ENCODE results near the gene PNMA8C. TPM values are rescaled to one million over a fixed set of nuclear protein-coding genes. Genes with fewer than 3 reads are reported as not detected.
"Not testable (repeated sequence)": the region's sequence is repeated elsewhere in the genome, so short reads cannot be mapped to it uniquely, and the experiment has no call there.

PNMA8C gene
- polyA plus RNA-seq, 1 donor (not counting 4 experiments of a cell fraction or from before 2014, with no cell fraction given), result not detected

DNA sequence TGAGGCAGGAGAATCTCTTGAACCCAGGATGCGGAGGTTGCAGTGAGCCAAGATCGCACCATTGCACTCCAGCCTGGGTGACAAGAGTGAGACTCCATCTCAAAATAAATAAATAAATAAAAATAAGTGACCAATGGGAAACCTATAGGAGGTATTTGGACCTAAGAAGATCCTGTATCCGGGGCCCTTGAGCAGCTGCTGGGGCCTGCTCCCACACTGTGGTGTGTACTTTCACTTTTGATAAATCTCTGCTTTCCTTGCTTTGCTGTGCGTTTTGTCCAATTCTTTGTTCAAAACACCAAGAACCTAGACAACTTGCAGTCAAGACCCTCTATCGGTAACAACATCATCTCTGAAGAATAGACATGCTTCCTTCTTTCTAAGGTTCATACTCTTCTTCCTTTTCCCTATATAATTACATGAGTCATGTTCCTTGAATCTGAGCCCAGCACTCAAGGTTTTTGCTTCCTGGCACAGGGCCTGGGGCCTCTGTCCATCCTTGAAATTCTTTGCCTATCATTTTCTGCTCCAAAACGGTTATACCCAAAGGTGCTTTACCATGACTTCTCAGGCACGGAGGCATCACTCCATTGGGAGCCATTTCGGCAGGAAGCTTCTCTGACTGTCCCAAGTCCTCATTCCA lies 14.2 kb upstream of the PNMA8C start:
- Histone ChIP-seq H4K20me1 (ENCODE audit: control insufficient read depth, extremely low read depth, insufficient read depth, low read length) (no peaks in the 10 kb centered on the region), H3K9me3 (ENCODE audit: control insufficient read depth, low read depth, low read length) (no peaks in the 10 kb centered on the region), H3K79me2 (ENCODE audit: control insufficient read depth, insufficient read depth, low read length) (no peaks in the 10 kb centered on the region), H3K27ac (ENCODE audit: control insufficient read depth, insufficient read depth, low read length) (no peak overlapping the region), H3K9me1 (ENCODE audit: control insufficient read depth, extremely low read depth, insufficient read depth, low read length) (no peaks in the 10 kb centered on the region), H3K4me3 (ENCODE audit: control insufficient read depth in 2 of 3, extremely low read depth in 1 of 3, insufficient read depth in 2 of 3, low read depth in 1 of 3, low read length in 3 of 3) (no peak overlapping the region), H3K36me3 (ENCODE audit: control insufficient read depth in 2 of 2, extremely low read depth in 1 of 2, insufficient read depth in 2 of 2, low read length in 2 of 2) (no peaks in the 10 kb centered on the region), H3K4me1 (ENCODE audit: control insufficient read depth, extremely low read depth, insufficient read depth, low read length) (peaks cover 10% of the 10 kb centered on the region), H3K4me2 (ENCODE audit: control insufficient read depth, extremely low read depth, insufficient read depth, low read depth, low read length) (peak overlapping the region; percentile 78), H2AFZ (ENCODE audit: control insufficient read depth, low read length) (no peak overlapping the region), H3K9ac (ENCODE audit: control insufficient read depth, extremely low read depth, insufficient read depth, low read length) (no peak overlapping the region), H3K27me3 (ENCODE audit: control insufficient read depth, extremely low read depth, insufficient read depth, low read length) (no peaks in the 10 kb centered on the region)
- dilution Hi-C loops (cut with MboI; ENCODE audit: extremely low pct_ligation_motif_present, low sequenced_read_pairs), result no loop called here
- DNase-seq (ENCODE audit: low read depth, low spot score) (no peak), FAIRE-seq (peak; percentile 93)
- TF ChIP-seq, protein P1, sequence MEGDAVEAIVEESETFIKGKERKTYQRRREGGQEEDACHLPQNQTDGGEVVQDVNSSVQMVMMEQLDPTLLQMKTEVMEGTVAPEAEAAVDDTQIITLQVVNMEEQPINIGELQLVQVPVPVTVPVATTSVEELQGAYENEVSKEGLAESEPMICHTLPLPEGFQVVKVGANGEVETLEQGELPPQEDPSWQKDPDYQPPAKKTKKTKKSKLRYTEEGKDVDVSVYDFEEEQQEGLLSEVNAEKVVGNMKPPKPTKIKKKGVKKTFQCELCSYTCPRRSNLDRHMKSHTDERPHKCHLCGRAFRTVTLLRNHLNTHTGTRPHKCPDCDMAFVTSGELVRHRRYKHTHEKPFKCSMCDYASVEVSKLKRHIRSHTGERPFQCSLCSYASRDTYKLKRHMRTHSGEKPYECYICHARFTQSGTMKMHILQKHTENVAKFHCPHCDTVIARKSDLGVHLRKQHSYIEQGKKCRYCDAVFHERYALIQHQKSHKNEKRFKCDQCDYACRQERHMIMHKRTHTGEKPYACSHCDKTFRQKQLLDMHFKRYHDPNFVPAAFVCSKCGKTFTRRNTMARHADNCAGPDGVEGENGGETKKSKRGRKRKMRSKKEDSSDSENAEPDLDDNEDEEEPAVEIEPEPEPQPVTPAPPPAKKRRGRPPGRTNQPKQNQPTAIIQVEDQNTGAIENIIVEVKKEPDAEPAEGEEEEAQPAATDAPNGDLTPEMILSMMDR (optimal IDR thresholded peaks at IDR 0.05 in 1 of 3, IDR thresholded peaks at IDR 0.05 in 1 of 3, conservative IDR thresholded peaks at IDR 0.05 in 1 of 3; ENCODE audit: extremely low read depth in 1 of 3, insufficient read depth in 2 of 3, low read length in 3 of 3), result no peak
- no peak for TF ChIP-seq EZH2 (IDR thresholded peaks at IDR 0.05; ENCODE audit: low read length)

DNA sequence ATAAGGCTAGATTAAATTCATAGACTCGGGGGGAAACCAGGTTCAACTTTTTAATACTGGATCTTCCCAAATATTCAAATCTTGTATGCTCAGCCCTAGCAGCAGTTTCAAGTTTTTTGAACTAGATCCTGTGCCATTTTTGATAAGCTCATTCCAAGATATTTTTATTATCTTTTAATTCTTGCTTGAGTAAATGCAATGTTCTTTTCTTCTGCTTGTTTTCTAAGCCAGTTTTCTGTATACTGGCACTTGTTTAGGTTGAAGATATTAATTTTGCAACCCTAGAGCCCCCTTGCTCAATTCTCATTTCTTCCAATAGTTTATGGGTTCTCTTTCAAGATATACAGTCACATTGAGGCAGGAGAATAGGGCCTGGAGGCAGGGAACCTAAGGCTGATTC lies 13.1 kb upstream of the PNMA8C start:
- dilution Hi-C loops (cut with MboI; ENCODE audit: extremely low pct_ligation_motif_present, low sequenced_read_pairs), result no loop called here
- no peak overlapping the region for H3K27ac ChIP-seq (ENCODE audit: control insufficient read depth, insufficient read depth, low read length)
- no peaks in the 10 kb centered on the region for H3K27me3 ChIP-seq (ENCODE audit: control insufficient read depth, extremely low read depth, insufficient read depth, low read length)

DNA sequence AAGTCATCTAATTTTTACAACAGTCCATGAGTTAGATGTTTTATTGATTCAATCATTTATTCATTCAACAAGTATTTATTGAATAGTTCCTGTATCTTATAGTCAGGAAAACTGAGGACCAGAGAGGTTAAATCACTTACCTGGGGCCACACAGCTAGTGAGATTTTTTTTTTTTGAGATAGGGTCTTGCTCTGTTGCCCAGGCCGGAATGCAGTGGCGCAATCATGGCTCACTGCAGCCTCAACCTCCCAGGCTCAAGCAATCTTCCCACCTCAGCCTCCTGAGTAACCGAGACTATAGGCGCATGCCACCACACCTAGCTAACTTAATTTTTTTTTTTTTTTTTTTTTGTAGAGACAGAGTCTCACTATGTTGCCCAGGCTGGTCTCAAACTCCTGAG lies 7.0 kb upstream of the PNMA8C start:
- H3K36me3 ChIP-seq (ENCODE audit: control insufficient read depth in 2 of 2, extremely low read depth in 1 of 2, insufficient read depth in 2 of 2, low read length in 2 of 2); H3K9me1 ChIP-seq (ENCODE audit: control insufficient read depth, extremely low read depth, insufficient read depth, low read length); DNase-seq (ENCODE audit: low read depth, low spot score); H4K20me1 ChIP-seq (ENCODE audit: control insufficient read depth, extremely low read depth, insufficient read depth, low read length); dilution Hi-C loops (cut with MboI; ENCODE audit: extremely low pct_ligation_motif_present, low sequenced_read_pairs); H3K79me2 ChIP-seq (ENCODE audit: control insufficient read depth, insufficient read depth, low read length); H3K27me3 ChIP-seq (ENCODE audit: control insufficient read depth, extremely low read depth, insufficient read depth, low read length); H3K4me1 ChIP-seq (ENCODE audit: control insufficient read depth, extremely low read depth, insufficient read depth, low read length); H3K27ac ChIP-seq (ENCODE audit: control insufficient read depth, insufficient read depth, low read length); H3K4me3 ChIP-seq (ENCODE audit: control insufficient read depth in 2 of 3, extremely low read depth in 1 of 3, insufficient read depth in 2 of 3, low read depth in 1 of 3, low read length in 3 of 3); H2AFZ ChIP-seq (ENCODE audit: control insufficient read depth, low read length); H3K4me2 ChIP-seq (ENCODE audit: control insufficient read depth, extremely low read depth, insufficient read depth, low read depth, low read length); H3K9ac ChIP-seq (ENCODE audit: control insufficient read depth, extremely low read depth, insufficient read depth, low read length); H3K9me3 ChIP-seq (ENCODE audit: control insufficient read depth, low read depth, low read length); FAIRE-seq: not testable (repeated sequence)

More for the DNA sequence above, 13.1 kb upstream of the PNMA8C start:
- H4K20me1 ChIP-seq (ENCODE audit: control insufficient read depth, extremely low read depth, insufficient read depth, low read length), result no peaks in the 10 kb centered on the region
- TF ChIP-seq, protein P1 (optimal IDR thresholded peaks at IDR 0.05 in 1 of 3, IDR thresholded peaks at IDR 0.05 in 1 of 3, conservative IDR thresholded peaks at IDR 0.05 in 1 of 3; ENCODE audit: extremely low read depth in 1 of 3, insufficient read depth in 2 of 3, low read length in 3 of 3), result no peak
- TF ChIP-seq EZH2 (IDR thresholded peaks at IDR 0.05; ENCODE audit: low read length), result no peak
- no peak for DNase-seq (ENCODE audit: low read depth, low spot score)
- peaks cover 10% of the 10 kb centered on the region for H3K4me1 ChIP-seq (ENCODE audit: control insufficient read depth, extremely low read depth, insufficient read depth, low read length)
- H3K79me2 ChIP-seq (ENCODE audit: control insufficient read depth, insufficient read depth, low read length), result no peaks in the 10 kb centered on the region
- H3K4me2 ChIP-seq (ENCODE audit: control insufficient read depth, extremely low read depth, insufficient read depth, low read depth, low read length), result no peak overlapping the region
- H3K9me1 ChIP-seq (ENCODE audit: control insufficient read depth, extremely low read depth, insufficient read depth, low read length), result no peaks in the 10 kb centered on the region
- H3K36me3 ChIP-seq (ENCODE audit: control insufficient read depth in 2 of 2, extremely low read depth in 1 of 2, insufficient read depth in 2 of 2, low read length in 2 of 2), result no peaks in the 10 kb centered on the region
- H2AFZ ChIP-seq (ENCODE audit: control insufficient read depth, low read length), result no peak overlapping the region
- FAIRE-seq, result no peak
- H3K9ac ChIP-seq (ENCODE audit: control insufficient read depth, extremely low read depth, insufficient read depth, low read length), result no peak overlapping the region
- H3K9me3 ChIP-seq (ENCODE audit: control insufficient read depth, low read depth, low read length), result no peaks in the 10 kb centered on the region
- H3K4me3 ChIP-seq (ENCODE audit: control insufficient read depth in 2 of 3, extremely low read depth in 1 of 3, insufficient read depth in 2 of 3, low read depth in 1 of 3, low read length in 3 of 3), result no peak overlapping the region
